Measurements from ENCODE around the gene ARHGEF12.

Gene ARHGEF12

DNA sequence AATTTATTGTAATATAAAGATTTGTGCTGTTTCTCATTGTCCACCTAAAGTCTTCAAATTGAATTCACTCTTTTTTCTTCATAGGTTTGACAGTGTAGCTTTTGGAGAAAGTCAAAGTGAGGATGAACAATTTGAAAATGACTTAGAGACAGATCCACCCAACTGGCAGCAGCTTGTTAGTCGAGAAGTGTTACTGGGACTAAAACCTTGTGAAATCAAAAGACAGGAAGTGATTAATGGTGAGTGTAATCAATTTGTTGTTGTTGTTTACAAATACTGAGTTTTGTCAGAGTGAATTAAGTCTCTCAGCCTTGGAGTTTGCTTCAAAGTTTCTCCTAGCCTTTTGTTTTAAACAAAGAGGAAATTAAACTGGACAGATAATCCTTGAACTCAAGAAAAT is 121.8 kb downstream of the ARHGEF12 start:
- TF ChIP-seq, protein P1, sequence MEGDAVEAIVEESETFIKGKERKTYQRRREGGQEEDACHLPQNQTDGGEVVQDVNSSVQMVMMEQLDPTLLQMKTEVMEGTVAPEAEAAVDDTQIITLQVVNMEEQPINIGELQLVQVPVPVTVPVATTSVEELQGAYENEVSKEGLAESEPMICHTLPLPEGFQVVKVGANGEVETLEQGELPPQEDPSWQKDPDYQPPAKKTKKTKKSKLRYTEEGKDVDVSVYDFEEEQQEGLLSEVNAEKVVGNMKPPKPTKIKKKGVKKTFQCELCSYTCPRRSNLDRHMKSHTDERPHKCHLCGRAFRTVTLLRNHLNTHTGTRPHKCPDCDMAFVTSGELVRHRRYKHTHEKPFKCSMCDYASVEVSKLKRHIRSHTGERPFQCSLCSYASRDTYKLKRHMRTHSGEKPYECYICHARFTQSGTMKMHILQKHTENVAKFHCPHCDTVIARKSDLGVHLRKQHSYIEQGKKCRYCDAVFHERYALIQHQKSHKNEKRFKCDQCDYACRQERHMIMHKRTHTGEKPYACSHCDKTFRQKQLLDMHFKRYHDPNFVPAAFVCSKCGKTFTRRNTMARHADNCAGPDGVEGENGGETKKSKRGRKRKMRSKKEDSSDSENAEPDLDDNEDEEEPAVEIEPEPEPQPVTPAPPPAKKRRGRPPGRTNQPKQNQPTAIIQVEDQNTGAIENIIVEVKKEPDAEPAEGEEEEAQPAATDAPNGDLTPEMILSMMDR (conservative IDR thresholded peaks at IDR 0.05; ENCODE audit: control insufficient read depth, insufficient read depth, low read depth, low read length), result no peak
- H3K4me3 ChIP-seq (ENCODE audit: control insufficient read depth, low read depth, low read length), result no peak overlapping the region
- DNase-seq (ENCODE audit: low read depth), result no peak

DNA sequence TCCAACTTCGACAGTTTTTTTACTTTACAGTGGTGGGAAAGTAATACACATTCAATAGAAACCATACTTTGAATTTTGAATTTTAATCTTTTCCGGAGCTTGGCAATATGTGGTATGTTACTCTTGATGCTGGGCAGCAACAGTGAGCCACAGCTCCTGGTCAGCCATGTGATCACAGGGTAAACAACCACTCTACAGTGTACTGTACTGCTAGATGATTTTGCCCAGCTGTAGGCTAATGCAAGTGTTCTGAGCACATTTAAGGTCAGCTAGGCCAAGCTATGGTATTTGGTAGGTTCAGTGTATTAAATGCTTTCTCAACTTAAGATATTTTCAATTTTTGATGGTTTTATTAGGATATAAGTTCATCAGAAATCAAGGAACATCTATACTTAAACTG is 126.6 kb downstream of the ARHGEF12 start:
- no peak for DNase-seq (ENCODE audit: low read depth)
- no peak overlapping the region for H3K4me3 ChIP-seq (ENCODE audit: control insufficient read depth, low read depth, low read length)
- TF ChIP-seq, protein P1 (conservative IDR thresholded peaks at IDR 0.05; ENCODE audit: control insufficient read depth, insufficient read depth, low read depth, low read length), result no peak

DNA sequence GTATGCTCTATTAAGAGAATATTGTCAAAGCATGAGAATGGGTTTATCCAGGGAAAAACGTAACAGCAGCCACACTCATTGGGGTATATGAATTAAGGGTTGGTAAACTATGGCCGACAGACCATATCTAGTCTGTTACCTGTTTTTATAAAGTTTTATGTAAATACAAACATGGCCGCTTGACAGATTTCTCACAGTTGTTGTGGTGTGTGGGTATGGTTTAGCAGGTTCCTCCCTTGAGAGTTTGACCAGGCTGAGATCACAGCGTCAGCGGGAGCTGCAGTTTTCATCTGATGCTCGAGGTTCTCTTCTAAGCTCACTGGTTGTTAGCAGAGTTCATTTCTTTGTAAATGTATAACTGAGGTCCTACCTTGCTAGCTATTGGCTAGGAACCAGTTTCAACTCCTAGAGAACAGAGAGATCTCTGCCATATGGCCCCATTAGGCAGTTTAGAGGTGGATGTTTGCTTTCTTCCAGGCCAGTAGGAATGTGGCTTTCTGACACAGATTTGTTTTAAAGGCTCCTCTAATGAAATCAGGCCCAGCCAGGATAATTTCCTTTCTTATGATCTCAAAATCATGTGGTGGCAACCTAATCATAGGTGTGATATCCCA is 129.8 kb downstream of the ARHGEF12 start:
- DNase-seq (ENCODE audit: low read depth), result no peak
- TF ChIP-seq, protein P1 (conservative IDR thresholded peaks at IDR 0.05; ENCODE audit: control insufficient read depth, insufficient read depth, low read depth, low read length), result no peak
- H3K4me3 ChIP-seq (ENCODE audit: control insufficient read depth, low read depth, low read length), result no peak overlapping the region

DNA sequence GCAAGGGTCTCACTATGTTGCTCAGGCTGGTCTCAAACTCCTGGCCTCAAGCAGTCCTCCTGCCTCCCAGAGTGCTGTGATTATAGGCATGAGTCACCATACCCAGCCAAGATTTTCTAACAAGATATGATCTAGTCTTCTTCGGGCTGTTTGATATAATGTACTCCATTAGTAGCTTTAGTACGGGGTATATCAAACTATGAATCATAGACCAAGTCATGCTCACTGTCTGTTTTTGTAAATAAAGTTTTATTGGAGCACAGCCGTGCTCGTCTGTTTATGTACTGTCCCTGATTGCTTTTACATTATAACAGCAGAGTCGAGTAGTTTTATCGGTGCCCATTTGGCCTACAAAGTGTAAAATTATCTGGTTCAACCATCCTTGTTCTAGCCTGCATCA is 131.4 kb downstream of the ARHGEF12 start:
- TF ChIP-seq, protein P1 (conservative IDR thresholded peaks at IDR 0.05; ENCODE audit: control insufficient read depth, insufficient read depth, low read depth, low read length), result no peak
- no peak overlapping the region for H3K4me3 ChIP-seq (ENCODE audit: control insufficient read depth, low read depth, low read length)
- DNase-seq (ENCODE audit: low read depth), result no peak

DNA sequence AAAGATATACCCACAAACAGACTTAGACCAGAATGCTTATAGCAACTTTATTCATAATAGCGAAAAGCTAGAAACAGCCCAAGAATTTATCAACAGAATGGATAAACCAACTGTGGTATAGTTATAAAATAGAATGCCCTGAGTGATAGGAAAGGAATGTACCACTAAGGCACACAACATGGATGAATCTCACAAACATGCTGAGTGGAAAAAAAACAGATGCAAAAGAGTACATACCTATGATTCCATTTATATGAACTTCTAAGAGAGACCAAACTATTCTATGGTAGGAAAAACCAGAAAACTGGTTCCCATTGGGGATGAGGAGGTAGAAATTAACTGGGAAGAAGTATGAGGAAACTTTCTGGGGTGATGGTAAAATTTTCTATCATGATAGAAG is 134.9 kb downstream of the ARHGEF12 start:
- peak; percentile 74 for DNase-seq (ENCODE audit: low read depth)
- TF ChIP-seq, protein P1 (conservative IDR thresholded peaks at IDR 0.05; ENCODE audit: control insufficient read depth, insufficient read depth, low read depth, low read length), result no peak
- H3K4me3 ChIP-seq (ENCODE audit: control insufficient read depth, low read depth, low read length), result no peak overlapping the region

DNA sequence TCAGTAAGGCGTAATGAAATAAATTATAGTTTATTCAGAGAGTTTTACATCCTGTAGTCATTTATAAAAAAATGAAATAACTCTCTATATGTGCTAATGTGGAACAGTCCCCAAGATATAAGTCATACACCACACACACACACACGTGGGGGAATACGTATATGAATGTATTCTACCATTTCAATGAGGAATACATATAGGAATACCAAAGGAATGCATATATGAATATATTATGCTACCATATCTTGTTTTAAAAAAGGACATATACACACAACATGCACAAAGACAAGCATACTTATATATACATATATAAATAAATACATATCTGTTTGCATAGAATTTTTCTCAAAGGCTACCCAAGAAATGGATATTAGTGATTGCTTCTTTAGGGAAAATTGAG is 135.8 kb downstream of the ARHGEF12 start:
- H3K4me3 ChIP-seq (ENCODE audit: control insufficient read depth, low read depth, low read length), result no peak overlapping the region
- no peak for DNase-seq (ENCODE audit: low read depth)
- TF ChIP-seq, protein P1 (conservative IDR thresholded peaks at IDR 0.05; ENCODE audit: control insufficient read depth, insufficient read depth, low read depth, low read length), result no peak

DNA sequence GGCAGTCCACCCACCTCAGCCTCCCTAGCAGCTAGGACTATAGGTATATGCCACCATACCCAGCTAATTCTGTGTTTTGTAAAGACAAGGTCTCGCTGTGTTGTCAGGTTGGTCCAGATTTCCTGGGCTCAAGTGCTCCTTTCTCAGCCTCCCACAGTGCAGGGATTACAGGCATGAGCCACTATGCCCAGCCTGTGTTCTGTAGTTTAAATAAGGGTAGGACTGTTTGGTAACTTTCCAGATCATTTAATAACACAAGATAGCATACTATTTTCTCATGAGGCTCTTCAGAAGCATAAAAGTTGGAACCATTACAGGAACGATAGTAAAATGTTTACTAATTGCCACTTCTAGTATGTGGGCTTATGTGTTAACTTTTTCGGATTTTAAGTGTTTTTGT is 137.3 kb downstream of the ARHGEF12 start:
- no peak overlapping the region for H3K4me3 ChIP-seq (ENCODE audit: control insufficient read depth, low read depth, low read length)
- no peak for DNase-seq (ENCODE audit: low read depth)
- TF ChIP-seq, protein P1 (conservative IDR thresholded peaks at IDR 0.05; ENCODE audit: control insufficient read depth, insufficient read depth, low read depth, low read length), result no peak

Measured in fibroblast of mammary gland (primary cell).